Suprapubic skin (tissue), 4 donors: ENCODE measurements around the gene CYSLTR2. TPM values are rescaled to one million over a fixed set of nuclear protein-coding genes. Genes with fewer than 3 reads are reported as not detected.

Experiments used
- DNase-seq, 2 donors: peaks; one replicate each; pipeline ENCODE4 v3.0.0-alpha.2; 2019; ENCODE audit warnings: low spot score in 2 of 2
- H3K27ac ChIP-seq: fragments of 200-600 bp; sonication (generic); one replicate; pipeline ENCODE4 v1.5.1; 2019
- H3K27me3 ChIP-seq: fragments of 200-600 bp; sonication (generic); one replicate; pipeline ENCODE4 v1.5.1; 2019
- H3K36me3 ChIP-seq: fragments of 200-600 bp; sonication (generic); one replicate; pipeline ENCODE4 v1.5.1; 2019
- H3K4me1 ChIP-seq: fragments of 200-600 bp; sonication (generic); one replicate; pipeline ENCODE4 v1.5.1; 2019
- H3K4me3 ChIP-seq: fragments of 200-600 bp; sonication (generic); one replicate; pipeline ENCODE4 v1.5.1; 2019; ENCODE audit warnings: mild to moderate bottlenecking
- H3K9me3 ChIP-seq: fragments of 200-600 bp; sonication (generic); one replicate; pipeline ENCODE4 v1.5.1; 2019
- EP300 ChIP-seq: sonication (generic); formaldehyde crosslinking; IDR thresholded peaks from one replicate; pipeline ENCODE4 v1.6.1; 2017; ENCODE audit warnings: antibody characterized with exemption
- POLR2A ChIP-seq, 2 donors: fragments of 450-650 bp; IDR thresholded peaks; one replicate each; pipeline ENCODE4 v1.6.1; 2017; ENCODE audit warnings: antibody characterized with exemption in 2 of 2, mild to moderate bottlenecking in 2 of 2, moderate library complexity in 2 of 2
- POLR2AphosphoS5 ChIP-seq, 3 donors: sonication (generic); formaldehyde crosslinking; IDR thresholded peaks; one replicate each; pipeline ENCODE4 v1.6.1; 2017; ENCODE audit warnings: antibody characterized with exemption in 3 of 3
- WGBS: methylation state at CpG from one replicate; pipeline ENCODE4 v1.1.5; 2018; 5-methylcytosine and 5-hydroxymethylcytosine counted together
- total RNA-seq, 4 donors: library from RNA; depleted of rRNA; stranded (reverse); fragments of >200 nt; gene quantifications; one replicate each; pipeline ENCODE4 v1.1.0, GENCODE V29; 2016
- TF ChIP-seq, protein P1 (sequence below), 2 donors: fragments of 200-600 bp in 1 of 2; fragments of 450-650 bp in 1 of 2; sonication (generic) in 1 of 2; IDR thresholded peaks; one replicate each; pipeline ENCODE4 v1.5.1; 2016 to 2019; ENCODE audit warnings: antibody characterized with exemption in 2 of 2, mild to moderate bottlenecking in 1 of 2, moderate library complexity in 1 of 2

Gene CYSLTR2
- total RNA-seq, 4 donors from 2014 or later: 0.93 to 2.2 (median 1.7) TPM

GRCh38 chr13:48678316-48678715, 24.6 kb downstream of the CYSLTR2 start:
- no peak for TF ChIP-seq POLR2AphosphoS5 (IDR thresholded peaks at IDR 0.05)
- TF ChIP-seq EP300: no peak
- TF ChIP-seq, protein P1, sequence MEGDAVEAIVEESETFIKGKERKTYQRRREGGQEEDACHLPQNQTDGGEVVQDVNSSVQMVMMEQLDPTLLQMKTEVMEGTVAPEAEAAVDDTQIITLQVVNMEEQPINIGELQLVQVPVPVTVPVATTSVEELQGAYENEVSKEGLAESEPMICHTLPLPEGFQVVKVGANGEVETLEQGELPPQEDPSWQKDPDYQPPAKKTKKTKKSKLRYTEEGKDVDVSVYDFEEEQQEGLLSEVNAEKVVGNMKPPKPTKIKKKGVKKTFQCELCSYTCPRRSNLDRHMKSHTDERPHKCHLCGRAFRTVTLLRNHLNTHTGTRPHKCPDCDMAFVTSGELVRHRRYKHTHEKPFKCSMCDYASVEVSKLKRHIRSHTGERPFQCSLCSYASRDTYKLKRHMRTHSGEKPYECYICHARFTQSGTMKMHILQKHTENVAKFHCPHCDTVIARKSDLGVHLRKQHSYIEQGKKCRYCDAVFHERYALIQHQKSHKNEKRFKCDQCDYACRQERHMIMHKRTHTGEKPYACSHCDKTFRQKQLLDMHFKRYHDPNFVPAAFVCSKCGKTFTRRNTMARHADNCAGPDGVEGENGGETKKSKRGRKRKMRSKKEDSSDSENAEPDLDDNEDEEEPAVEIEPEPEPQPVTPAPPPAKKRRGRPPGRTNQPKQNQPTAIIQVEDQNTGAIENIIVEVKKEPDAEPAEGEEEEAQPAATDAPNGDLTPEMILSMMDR (IDR thresholded peaks at IDR 0.05): no peak
- TF ChIP-seq POLR2A (IDR thresholded peaks at IDR 0.05): no peak
- H3K27me3 ChIP-seq: no peaks in the 10 kb centered on the region
- H3K4me3 ChIP-seq: no peak overlapping the region
- no peaks in the 10 kb centered on the region for H3K9me3 ChIP-seq
- H3K4me1 ChIP-seq: no peaks in the 10 kb centered on the region
- no peak overlapping the region for H3K27ac ChIP-seq
- no peaks in the 10 kb centered on the region for H3K36me3 ChIP-seq
- DNase-seq: no peak
- WGBS: 75% methylated on average over 3 of the region's 3 CpGs

DNA sequence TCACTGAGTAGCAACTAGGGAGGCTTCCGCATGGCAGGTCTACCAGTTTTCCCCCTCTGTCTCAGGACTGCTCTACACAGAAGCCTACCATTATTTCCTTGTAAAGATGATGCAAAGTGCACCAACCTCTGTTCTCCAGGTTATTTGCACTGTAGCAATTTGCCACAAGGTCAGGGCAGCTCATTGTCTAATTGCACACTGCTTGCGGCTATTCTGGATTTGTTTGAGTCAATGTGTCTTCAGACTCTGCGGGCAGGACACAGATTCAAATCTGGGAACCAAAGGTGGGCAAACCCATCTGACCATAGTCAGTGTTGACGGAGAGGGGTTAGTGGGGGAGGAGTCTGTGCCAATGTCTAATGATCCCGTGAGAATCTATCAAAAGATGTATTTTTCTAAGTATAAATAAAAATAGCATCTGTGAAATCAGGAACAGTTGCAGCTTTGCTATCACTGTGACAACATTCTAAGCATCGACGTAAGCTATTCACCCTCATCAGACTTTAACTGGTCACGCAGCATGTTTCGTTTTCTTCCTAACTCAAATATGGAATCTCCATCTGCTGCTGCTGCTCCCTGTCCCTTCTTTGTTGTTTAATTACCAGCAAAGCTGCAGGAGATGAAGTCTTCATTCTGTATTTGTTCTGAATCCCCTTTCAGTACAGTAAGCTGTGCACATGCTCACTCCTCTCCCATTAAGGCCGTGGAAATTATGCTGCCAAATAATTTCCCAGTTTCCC, 26.4 kb downstream of the CYSLTR2 start:
- TF ChIP-seq, protein P1 (IDR thresholded peaks at IDR 0.05): no peak
- TF ChIP-seq POLR2A (IDR thresholded peaks at IDR 0.05) (no peak), POLR2AphosphoS5 (IDR thresholded peaks at IDR 0.05) (no peak)
- WGBS: 87% methylated on average over 10 of the region's 10 CpGs
- no peak overlapping the region for H3K27ac ChIP-seq
- H3K36me3 ChIP-seq: no peaks in the 10 kb centered on the region
- no peak overlapping the region for H3K4me3 ChIP-seq
- no peaks in the 10 kb centered on the region for H3K27me3 ChIP-seq
- no peak for DNase-seq
- H3K9me3 ChIP-seq: no peaks in the 10 kb centered on the region
- no peaks in the 10 kb centered on the region for H3K4me1 ChIP-seq

- Histone ChIP-seq H3K27ac (no peak overlapping the region), H3K27me3 (no peaks in the 10 kb centered on the region), H3K36me3 (no peaks in the 10 kb centered on the region), H3K9me3 (no peaks in the 10 kb centered on the region), H3K4me3 (no peak overlapping the region), H3K4me1 (no peaks in the 10 kb centered on the region)
- DNase-seq: no peak
- WGBS: 81% methylated on average over 6 of the region's 6 CpGs
- no peak for TF ChIP-seq EP300
- no peak for TF ChIP-seq POLR2AphosphoS5 (IDR thresholded peaks at IDR 0.05)
- no peak for TF ChIP-seq POLR2A (IDR thresholded peaks at IDR 0.05)
- TF ChIP-seq, protein P1 (IDR thresholded peaks at IDR 0.05): no peak
These were observed 27.1 kb downstream of the CYSLTR2 start for GRCh38 chr13:48680756-48681392.

GRCh38 chr13:48681905-48682304, 28.2 kb downstream of the CYSLTR2 start:
- WGBS: 62% methylated on average over 1 of the region's 1 CpG
- DNase-seq: no peak
- Histone ChIP-seq H3K9me3 (no peaks in the 10 kb centered on the region), H3K27me3 (no peaks in the 10 kb centered on the region), H3K4me3 (no peak overlapping the region), H3K36me3 (no peaks in the 10 kb centered on the region), H3K27ac (no peak overlapping the region), H3K4me1 (no peaks in the 10 kb centered on the region)
- no peak for TF ChIP-seq EP300
- no peak for TF ChIP-seq POLR2AphosphoS5 (IDR thresholded peaks at IDR 0.05)
- TF ChIP-seq, protein P1 (IDR thresholded peaks at IDR 0.05): no peak
- TF ChIP-seq POLR2A (IDR thresholded peaks at IDR 0.05): no peak

DNA sequence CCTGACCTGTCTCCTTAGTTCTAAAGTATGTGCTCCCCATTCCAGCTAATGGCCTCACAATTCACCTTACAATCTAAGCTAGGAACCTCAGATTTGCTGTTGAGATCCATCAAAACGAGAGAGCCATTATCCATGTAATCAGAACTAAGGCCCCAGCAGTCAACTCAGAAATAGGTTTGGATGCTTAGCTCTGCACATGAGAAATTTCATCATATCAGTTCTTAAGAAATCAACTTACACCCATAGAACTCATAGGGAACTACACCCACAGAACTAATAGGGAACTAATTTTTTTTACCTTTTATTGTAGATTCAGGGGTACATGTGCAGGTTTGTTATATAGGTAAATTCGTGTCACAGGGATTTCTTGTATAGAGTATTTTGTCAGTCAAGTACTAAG, 28.7 kb downstream of the CYSLTR2 start:
- H3K27ac ChIP-seq: no peak overlapping the region
- TF ChIP-seq POLR2A (IDR thresholded peaks at IDR 0.05) (no peak), POLR2AphosphoS5 (IDR thresholded peaks at IDR 0.05) (no peak), EP300 (no peak)
- TF ChIP-seq, protein P1 (IDR thresholded peaks at IDR 0.05): no peak

More for the DNA sequence above, 28.7 kb downstream of the CYSLTR2 start:
- H3K27me3 ChIP-seq: no peaks in the 10 kb centered on the region
- no peaks in the 10 kb centered on the region for H3K4me1 ChIP-seq
- no peaks in the 10 kb centered on the region for H3K36me3 ChIP-seq
- no peak overlapping the region for H3K4me3 ChIP-seq
- 81% methylated on average over 2 of the region's 2 CpGs for WGBS
- DNase-seq: no peak
- no peaks in the 10 kb centered on the region for H3K9me3 ChIP-seq
